ENCODE results near the gene AIG1.
A peak's percentile ranks its signal among the peaks of the same experiment; 100 is the strongest.

Gene AIG1

GRCh38 chr6:143117108-143117507, 56.4 kb downstream of the AIG1 start:
- no peak for TF ChIP-seq CTCF (IDR thresholded peaks at IDR 0.05; ENCODE audit: borderline replicate concordance, control extremely low read depth, extremely low read depth, insufficient read depth, missing control alignments)
- in situ Hi-C loops (cut with MboI; ENCODE audit: low sequenced_read_pairs, unreplicated experiment), result no loop called here

GRCh38 chr6:143119260-143119659, 58.6 kb downstream of the AIG1 start:
- in situ Hi-C loops (cut with MboI; ENCODE audit: low sequenced_read_pairs, unreplicated experiment), result no loop called here
- no peak for DNase-seq (ENCODE audit: low spot score)
- no peak for TF ChIP-seq CTCF (IDR thresholded peaks at IDR 0.05; ENCODE audit: borderline replicate concordance, control extremely low read depth, extremely low read depth, insufficient read depth, missing control alignments)

More at GRCh38 chr6:143117108-143117507, 56.4 kb downstream of the AIG1 start:
- no peak for DNase-seq (ENCODE audit: low spot score)

- no peak for TF ChIP-seq CTCF (IDR thresholded peaks at IDR 0.05; ENCODE audit: borderline replicate concordance, control extremely low read depth, extremely low read depth, insufficient read depth, missing control alignments)
- DNase-seq (ENCODE audit: low spot score), result no peak
- in situ Hi-C loops (cut with MboI; ENCODE audit: low sequenced_read_pairs, unreplicated experiment), result no loop called here
These were observed 62.4 kb downstream of the AIG1 start for GRCh38 chr6:143123081-143123480.

- TF ChIP-seq CTCF (IDR thresholded peaks at IDR 0.05; ENCODE audit: borderline replicate concordance, control extremely low read depth, extremely low read depth, insufficient read depth, missing control alignments), result no peak
- no peak for DNase-seq (ENCODE audit: low spot score)
- in situ Hi-C loops (cut with MboI; ENCODE audit: low sequenced_read_pairs, unreplicated experiment), result no loop called here
These were observed 63.3 kb downstream of the AIG1 start for GRCh38 chr6:143123941-143124340.

GRCh38 chr6:143125455-143125854, 64.8 kb downstream of the AIG1 start:
- in situ Hi-C loops (cut with MboI; ENCODE audit: low sequenced_read_pairs, unreplicated experiment), result no loop called here
- peak; percentile 11 for DNase-seq (ENCODE audit: low spot score)
- TF ChIP-seq CTCF (IDR thresholded peaks at IDR 0.05; ENCODE audit: borderline replicate concordance, control extremely low read depth, extremely low read depth, insufficient read depth, missing control alignments), result no peak

GRCh38 chr6:143125864-143126573, 65.3 kb downstream of the AIG1 start:
- no peak for DNase-seq (ENCODE audit: low spot score)
- in situ Hi-C loops (cut with MboI; ENCODE audit: low sequenced_read_pairs, unreplicated experiment), result no loop called here
- no peak for TF ChIP-seq CTCF (IDR thresholded peaks at IDR 0.05; ENCODE audit: borderline replicate concordance, control extremely low read depth, extremely low read depth, insufficient read depth, missing control alignments)
